Hematopoietic multipotent progenitor cell treated with erythropoietin and hydrocortisone succinate and interleukin-3 and kit ligand, for 4 days (in vitro differentiated cells): ENCODE results near the gene ABLIM2.

Experiments
- DNase-seq: peaks from one replicate; pipeline ENCODE4 v3.0.0-alpha.2; 2015

Gene ABLIM2

DNA sequence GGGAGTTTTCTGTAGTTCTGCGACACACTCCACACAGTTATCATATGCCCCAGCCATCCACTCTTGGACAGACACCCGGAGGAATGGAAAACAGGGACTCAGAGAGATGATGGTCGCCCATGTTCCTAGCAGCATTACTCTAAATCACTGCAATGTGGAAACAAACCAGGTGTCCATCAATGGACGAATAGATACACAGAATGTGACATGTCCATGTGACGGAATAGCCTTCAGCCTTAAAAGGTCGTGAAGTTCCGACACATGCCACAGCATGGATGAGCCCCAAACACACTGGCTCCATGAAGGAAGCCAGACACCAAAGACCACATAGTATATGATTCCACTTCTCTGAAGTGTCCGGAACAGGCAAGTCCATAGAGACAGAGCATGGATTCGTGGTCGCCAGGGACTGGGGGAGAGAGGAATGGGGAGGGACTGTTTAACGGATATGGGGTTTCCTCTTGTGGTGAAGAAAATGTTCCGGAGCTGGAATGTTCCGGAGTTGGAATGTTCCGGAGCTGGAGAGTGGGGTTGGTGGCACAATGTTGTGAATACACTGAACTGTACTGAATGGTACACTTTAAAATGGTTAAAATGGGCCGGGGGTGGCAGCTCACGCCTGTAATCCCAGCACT lies 190.2 kb downstream of the ABLIM2 start:
- DNase-seq = no peak

DNA sequence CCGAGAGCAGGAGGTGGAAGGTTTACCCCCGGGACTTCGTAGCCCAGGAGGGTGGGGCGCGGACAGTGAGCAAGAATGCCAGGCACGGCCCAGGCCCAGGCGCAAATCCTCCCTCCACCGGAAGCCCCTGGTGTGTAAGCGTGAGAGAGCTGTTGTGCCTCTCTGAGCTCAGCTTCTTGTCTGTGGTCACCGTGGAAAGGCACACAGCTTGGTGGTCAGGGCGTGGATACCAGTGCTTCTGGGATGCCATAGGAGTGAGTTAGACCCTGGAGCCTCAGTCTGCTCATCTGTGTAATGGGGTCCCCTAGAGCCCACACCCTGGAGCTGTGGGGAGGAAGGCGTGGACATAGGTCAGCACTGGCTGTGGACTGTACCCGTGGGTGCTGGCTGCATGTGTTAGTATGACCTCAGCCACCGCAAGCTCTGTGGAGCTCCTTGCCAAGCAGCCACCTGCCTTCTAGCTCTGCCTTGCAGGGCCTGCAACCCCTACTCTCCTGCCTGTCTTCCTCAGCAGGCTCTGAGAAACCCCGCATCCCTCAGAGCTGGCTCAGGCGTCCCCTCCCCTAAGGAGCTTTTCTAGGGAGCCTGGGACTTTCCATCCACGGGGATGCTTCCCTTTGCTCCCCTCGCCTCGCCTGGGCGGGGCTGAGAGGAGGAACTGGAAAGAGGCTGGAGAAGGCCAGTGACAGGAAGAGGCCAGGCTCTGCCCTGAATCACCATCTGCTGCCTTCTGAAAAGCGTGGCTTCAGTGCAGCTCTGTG lies 190.9 kb downstream of the ABLIM2 start:
- no peak for DNase-seq

DNA sequence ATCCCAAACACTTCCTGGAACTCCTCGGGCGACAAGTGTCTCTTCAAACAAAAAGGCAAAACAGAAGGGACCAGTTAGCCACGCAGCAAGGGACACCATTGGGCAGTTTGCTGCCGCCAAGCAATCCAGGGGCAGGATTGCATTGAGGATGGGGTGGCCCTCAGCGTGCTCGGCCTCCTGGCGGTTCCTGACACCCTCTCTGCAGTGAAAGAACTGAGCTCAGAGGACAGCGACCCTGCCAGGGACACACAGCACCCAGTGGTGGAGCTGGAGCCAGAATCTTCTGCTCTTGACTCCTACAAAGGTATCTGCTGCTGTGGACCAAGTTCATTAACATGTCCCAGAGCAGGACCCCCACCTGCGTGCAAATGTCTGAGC lies 191.6 kb downstream of the ABLIM2 start:
- DNase-seq = no peak

DNA sequence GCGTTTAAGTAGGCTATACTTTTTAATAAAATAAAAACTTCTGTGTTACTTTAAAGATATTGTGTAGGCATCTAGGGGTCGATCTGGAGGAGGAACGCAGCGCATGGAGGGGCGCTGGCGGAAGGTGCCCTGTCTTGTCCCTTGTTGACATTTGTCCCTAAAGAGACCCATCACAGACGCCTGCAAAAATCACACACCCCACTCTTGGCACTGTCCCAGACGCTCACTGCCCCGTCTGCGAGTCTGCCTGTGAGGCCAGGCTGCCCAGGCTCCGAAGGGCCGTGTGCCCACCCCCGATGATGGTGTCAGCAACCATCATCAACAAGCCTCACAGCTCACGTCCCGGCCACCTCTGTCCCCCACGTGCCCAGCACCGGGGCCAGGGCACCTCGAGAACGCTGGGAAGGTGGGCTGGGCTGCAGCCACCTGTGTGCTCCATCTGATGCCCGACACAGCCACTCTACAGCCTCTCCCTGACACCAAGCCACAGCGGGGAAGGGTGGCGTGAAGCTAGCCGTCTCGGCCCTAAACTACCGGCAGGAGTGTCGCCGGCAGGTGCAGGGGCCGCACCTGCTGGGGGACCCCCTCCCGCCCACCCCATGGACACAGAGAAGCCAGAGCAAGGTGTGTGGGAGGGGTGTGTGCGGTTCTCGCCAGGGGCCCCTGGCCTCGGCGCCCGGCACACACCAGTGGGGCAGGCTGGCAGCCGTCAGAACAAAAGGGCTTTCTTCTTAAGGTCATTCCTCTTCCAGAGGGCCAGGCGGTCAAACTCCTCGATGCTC lies 192.1 kb downstream of the ABLIM2 start:
- no peak for DNase-seq

DNA sequence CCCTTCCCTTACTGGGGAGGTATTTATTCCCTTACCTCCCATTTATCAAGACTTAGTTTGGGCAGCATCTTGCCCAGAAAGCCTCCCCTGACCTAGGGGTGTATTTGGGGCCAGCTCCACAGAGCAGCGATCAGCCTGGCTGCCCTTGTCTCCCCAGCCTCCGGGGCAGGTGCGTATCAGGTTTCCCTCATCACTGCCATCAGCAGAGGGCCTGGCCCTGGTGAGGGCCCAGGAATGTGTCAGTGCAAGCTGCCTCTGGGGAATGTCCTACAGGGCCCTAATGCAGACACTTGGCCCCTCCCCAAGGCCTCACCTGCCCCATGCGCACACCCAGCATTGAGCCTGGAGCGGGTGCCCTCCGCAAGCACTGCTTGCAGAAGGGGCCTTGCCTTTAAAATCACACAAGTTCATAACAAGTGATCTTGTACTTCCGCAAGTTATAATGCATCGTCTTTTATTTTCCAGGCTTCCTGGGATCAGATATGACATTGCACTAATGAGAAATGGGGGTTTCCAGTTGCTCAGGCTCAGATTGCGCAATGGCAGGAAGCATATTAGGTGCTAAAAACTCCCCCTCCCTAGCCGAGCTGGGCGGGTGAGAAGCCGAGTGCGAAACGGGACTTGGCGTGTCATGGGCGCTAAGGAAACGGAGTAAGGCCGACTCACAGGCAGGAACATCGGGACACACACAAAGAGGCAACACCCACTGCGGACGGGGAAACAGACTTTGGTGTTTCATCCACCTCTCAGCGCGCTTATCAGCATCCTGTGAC lies 193.5 kb downstream of the ABLIM2 start:
- no peak for DNase-seq

DNA sequence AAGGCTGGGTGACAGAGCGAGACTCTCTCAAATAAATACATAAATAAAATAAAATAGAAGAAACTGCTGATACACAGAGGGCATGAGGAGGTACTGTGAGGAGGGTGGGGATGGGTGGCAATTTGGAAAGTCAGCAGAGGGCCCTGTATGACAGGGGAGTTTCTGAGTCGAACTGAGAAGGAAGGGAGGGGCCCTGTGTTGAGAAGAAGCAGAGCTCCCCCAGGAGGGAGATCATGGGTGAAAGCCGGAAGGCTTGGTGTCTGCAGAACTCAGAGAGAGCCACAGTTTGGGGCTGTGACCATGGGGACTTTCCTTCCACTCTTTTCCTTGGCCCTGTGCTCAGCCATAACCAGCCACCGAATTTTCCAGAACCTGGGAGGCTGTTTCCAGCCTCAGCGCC lies 194.2 kb downstream of the ABLIM2 start:
- DNase-seq = no peak

DNA sequence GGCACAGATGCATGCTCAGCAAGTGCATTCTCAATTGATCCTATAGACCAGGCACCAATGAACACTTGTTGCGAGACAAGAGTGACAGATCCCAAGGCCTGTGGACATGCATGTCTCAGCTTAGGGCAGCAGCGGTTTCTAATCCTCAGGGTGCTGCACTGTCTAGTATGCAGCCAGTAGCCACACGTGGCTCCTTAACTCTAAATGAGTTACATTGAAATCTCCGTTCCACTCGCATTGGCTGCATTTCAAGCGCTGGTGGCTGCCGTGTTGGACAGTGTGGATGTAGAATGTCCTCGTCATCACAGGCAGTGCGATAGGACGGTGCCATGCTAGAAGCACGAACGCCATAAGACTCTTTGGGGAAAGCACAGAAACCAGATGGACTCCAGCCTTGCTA lies 194.9 kb downstream of the ABLIM2 start:
- no peak for DNase-seq

DNA sequence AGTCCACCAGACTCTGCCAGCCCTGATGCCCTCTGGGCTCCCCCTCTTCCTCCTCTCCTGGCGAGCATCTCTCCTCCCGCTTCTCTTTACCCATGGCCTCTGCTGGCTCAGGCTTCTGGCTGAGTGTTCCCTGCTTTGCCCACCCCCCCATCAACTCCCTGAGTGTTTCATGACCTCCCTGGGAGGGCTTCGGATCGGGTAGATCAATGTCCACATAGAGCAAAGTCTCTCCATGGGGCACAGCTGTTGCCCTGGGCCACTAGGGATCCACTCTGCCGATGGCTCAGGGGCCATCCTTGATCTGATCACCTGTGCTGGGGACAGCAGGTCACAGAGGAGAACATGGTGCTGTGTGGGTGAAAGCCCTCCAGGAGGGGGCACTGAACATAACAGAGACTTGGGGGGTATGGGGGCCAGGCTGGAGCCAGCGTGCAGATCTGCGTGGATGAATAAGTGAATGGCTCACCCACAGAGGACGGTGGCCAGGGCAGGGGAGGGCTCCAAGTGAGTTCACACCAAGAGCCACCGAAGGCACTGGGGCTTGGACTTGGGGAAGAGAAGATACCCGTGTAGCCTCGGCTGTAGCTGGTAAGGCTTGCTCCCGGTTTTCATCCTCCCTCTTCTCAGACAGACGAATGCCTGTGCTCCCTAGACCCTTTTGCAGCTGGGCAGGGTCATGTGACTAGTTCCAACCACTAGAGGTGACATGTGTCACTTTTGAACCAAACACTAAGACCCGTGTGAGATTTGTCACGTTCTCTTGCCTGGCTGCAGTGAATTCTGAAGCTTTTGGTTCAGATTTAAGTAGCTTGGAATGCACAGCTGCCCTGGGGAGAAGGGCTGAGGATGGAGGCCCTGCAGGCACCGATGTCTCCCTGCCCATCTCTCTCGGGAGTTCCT lies 195.8 kb downstream of the ABLIM2 start:
- DNase-seq = no peak

DNA sequence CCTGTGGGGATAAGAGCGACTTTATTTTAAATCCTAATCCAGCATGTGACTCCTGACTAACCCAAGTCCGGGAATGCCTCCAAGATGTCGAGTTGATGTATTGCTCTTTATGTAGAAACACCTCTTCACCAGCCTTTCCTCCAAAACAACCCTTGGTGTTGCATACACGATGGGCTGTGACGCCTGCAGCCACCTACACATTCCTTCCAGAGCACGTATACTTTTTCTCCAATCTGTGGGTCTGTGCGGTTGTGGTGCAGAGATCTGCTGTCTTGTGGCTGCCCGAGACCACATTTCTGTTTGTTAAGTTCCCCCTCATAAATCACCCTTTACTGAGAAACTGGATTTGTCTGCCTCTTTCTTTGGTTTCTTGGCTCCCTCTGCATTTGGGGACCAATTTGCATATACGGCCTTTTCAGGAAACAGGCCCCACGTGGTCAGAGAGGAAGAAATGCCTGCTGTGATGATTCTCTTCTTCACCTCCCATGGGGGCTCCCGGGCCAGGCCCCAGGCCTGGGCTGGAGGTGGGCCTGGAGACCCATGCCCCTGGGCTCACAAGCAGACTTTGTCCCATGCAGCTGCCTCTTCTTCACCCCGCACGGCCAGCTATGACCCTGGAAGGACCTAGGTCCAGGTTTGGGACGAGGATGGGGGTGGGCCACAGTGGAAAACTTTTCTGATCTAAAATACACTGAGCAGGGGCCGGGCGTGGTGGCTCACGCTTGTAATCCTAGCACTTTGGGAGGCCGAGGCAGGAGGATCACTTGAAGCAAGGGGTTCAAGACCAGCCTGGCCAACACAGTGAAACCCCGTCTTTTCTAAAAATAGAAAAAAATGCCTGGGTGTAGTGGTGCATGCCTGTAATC lies 197.6 kb downstream of the ABLIM2 start:
- peak; percentile 60 for DNase-seq

DNA sequence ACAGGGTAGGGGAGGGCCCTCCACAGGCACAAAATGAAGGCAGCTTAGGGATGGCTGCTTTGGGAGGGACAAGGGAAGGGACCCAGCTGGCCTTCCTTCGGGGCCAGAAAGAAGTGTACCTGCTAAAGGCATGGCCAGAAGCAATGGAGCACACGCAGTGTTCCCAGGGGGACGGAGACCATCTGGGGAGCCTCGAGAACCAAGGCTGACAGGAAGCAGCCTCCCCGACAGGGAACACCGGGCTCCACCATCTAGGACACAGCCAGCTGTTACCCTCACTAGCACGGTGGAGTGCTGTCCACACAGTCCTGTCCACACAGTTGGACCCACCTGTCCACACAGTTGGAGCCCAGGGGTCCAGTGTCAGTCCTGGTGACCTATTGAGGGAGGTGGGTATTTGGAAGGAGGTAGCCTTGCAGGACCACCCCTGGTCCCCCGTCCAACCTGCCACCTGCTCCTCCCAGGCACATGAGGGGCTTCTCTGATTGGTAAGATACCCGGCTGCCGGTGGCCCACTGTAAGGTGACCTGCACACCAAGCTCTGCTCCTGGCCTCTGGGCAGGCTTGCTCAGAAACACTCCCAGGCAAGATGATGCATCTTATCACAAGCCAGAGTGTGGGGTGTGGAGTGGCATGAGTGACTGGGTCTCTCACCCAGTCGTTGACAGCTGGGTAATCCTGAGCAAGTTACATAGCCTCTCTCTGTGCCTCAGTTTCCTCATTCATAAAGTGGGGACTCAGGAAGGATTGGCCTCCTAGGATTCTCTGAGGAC lies 198.4 kb downstream of the ABLIM2 start:
- no peak for DNase-seq

DNA sequence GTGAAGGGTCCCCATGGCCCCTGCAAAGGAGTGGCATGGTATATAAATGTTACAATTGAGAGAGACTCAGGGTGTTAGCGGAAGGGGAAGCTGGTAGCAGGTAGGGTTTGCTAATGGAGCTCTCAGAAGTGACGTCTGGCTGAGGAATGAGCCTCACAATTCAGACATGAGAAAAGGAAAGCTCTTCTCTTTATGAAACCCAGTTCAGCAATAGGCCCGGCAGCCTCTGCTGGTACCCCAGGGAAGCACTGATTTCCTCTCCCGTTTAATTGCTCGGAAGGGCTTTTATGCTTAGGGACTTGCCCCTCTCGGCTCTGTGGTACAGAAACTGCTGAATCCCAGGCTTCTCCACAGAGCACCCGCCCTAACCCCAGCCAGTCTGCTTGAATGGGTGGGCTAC lies 199.5 kb downstream of the ABLIM2 start:
- DNase-seq = no peak

DNA sequence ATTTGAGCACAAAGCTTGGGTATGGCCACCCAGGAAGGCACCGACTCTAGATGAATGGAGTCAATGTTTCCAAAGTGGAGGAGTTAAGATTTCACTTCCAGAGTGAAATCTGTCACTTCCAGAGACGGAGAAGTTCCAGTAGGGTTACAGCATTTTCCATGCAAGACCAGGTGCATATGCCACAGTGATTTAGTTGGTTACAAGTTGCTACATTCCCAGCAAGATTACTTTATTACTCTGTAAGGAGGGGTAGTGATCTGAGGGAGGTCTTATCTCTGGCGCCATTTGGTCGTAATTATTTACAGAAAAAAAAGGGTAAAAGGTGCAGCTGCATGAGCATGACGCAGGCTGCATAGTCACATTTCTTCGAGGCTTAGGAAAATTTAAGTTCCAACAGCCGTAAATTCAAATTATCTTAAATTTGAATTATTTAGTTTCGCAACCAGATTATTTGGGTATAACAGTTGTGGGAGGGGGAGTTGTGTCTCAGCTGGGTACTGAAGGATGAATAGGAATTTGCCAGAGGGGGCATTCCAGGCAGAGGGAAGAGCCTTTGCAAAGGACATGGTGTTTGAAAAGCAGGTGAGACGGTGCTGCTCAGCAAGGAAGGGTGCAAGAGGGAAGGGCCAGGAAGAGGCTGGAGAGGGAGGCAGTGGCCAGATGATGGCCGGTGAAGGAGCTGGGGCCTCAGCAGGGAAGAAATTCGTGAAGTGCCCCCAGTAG lies 201.5 kb downstream of the ABLIM2 start:
- DNase-seq = no peak

DNA sequence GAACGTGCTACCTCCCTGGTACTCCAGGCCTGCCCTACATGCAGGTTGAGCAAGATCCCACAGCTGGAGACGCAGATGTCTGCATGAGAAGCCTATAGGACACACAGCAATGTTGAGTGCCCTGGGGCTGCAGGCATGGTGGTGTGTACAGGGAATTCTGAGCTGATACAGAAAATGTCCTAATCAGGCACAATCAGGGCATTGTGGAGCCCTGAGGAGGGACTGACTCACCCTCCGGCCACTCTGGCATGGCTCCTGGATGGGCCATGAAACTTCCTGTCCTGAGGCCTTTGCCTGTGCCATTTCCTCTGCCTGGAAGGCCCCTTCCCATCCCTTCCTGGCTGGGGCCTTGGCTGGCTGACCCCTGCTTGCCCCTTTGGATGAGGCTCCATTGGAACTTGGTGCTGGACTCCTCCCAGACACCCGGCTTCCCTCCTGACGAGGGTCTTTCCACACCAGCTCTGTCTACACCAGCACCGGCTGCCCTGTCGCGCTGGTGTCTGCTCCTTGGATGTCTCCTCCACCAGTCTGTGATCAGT lies 202.3 kb downstream of the ABLIM2 start:
- no peak for DNase-seq

DNA sequence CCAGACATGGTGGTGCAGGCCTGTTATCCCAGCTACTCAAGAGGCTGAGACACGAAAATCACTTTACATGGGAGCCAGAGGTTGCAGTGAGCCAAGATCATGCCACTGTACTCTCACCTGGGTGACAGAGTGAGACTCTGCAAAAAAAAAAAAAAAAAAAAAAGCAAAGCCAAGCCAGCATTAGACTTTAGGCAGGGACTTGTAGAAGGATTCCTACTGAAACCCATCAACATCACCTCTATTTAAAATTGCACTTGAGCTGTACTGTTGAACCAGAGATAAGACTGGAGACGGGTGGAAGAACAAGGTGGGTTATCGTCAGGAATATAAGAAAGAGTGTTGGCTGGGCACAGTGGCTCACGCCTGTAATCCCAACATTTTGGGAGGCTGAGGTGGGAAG lies 203.2 kb downstream of the ABLIM2 start:
- no peak for DNase-seq

DNA sequence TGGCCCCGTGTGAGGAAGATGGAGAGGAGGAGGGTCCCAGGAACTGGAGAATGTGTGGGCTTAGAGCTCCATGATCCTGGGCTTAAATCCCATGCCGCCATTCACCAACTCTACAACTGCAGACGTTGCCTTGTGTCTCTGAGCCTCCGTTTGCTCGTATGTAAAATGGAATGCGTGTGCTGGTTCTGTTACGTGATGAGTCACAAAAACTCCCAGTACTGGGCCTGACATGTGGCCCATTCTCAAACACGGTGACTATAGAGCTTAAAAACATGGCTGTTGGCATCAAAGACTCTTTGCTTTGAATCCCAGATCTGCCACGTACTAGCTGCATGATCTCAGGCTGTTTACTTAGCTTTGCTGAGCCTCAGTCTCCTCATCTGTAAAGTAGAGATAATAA lies 206.0 kb downstream of the ABLIM2 start:
- no peak for DNase-seq

DNA sequence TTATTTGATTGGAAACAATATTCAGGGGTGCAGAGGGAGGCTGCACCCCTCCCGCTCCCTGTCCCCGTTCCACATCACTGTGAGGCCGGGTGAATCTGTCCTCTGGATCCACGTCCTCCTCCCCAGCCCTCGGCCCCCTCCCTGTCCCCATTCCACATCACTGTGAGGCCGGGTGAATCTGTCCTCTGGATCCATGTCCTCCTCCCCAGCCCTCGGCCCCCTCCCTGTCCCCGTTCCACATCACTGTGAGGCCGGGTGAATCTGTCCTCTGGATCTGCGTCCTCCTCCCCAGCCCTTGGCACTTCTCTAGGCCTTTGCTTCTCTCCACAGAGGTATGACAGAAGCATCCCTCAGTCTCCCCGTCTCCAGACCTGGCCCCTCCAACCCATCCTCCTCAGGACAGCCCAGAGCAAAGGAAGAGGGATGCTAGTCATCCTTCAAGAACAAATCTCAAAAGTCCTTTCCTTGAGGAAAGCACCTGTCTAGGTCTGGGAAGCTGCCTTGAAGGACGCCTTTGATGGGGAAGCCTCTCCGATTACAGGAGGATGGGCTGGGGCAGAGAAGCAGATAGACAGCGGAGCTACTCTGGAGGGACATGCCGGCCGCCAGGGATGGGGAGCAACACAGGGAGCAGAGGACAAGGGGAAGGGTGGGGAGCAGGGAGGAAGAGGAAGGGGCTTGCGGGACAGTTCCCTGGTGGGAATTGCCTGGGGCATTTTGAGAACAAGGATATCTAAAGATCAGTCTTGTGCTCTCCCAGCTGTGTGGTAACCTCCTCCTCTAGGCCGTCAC lies 208.1 kb downstream of the ABLIM2 start:
- DNase-seq = no peak

DNA sequence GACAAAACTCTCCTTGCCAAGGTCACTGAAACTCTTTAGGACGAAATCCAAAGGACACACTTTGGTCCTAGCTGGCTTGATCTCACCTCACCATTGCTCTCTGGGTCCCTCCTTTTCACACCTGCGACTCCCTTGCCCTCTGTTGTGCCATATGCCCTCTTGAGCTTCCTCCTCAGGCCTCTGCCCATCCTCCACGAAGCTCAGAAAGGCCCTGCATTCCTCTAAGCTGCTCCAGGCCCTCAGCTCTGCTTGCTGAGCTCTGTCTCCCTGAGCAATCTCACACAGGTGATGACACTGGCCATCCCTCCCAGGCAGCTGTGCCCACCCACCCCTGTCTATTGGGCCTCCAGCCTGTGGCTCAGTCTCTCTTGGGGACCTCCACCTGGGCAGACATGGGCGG lies 208.9 kb downstream of the ABLIM2 start:
- no peak for DNase-seq

DNA sequence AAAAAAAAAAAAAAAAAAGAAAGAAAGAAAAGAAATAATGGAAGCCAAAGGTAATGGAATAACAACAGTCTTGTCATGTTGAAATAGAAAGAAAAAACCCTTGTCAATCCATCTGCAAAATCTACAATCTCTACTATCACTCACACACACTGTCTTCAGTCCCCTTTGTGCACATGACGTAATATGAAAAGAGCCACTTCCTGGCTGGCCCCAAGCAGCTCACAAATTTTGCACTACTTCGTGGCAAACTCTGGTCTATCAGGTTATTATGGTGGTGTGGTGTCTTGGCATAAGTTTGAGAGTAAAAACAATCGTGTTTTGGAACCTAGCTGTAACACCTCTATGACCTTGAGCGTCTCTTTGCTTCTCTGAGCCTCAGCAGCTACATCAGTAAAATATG lies 210.7 kb downstream of the ABLIM2 start:
- DNase-seq = peak; percentile 15
